Measurements from ENCODE around the gene BCLAF1.

BCLAF1 gene

DNA sequence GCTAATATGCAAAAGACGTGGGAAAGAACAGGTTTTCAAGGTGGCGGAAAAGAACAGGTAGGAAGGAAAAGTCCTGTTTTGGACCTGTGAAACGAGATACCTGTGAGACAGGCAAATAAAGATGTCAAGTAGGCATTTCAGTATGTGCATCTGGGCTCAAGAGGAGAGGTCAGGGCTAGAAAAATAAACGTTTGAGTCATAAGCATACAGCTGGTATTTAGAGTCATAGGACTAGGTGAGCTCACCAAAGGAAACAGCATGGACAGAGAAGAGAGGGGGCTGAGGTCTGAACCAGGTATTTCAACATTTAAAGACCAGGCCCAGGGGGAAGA lies 54.4 kb downstream of the BCLAF1 start:
- Histone ChIP-seq H3K4me1 (ENCODE audit: control insufficient read depth in 1 of 2, insufficient read depth in 2 of 2, low read length in 2 of 2) (no peaks in the 10 kb centered on the region), H3K79me2 (ENCODE audit: control insufficient read depth, insufficient read depth, low read length, poor library complexity) (no peaks in the 10 kb centered on the region), H3K9me3 (ENCODE audit: insufficient read depth, low read depth, low read length) (no peaks in the 10 kb centered on the region), H3K4me3 (ENCODE audit: low read depth, low read length) (no peak overlapping the region), H3K14ac (ENCODE audit: low read length) (no peak overlapping the region), H3K9ac (ENCODE audit: low read length) (no peak overlapping the region), H3K23ac (ENCODE audit: low read length) (no peak overlapping the region), H2AFZ (ENCODE audit: insufficient read depth, low read length, poor library complexity) (no peak overlapping the region), H2BK120ac (ENCODE audit: insufficient read depth, low read length, poor library complexity) (no peak overlapping the region), H2BK12ac (ENCODE audit: low read length) (no peak overlapping the region), H4K12ac (ENCODE audit: low read depth, low read length) (no peak overlapping the region), H4K8ac (ENCODE audit: low read depth, low read length) (no peak overlapping the region), H3K18ac (ENCODE audit: low read length) (no peak overlapping the region), H3K27ac (ENCODE audit: low read depth, low read length) (no peak overlapping the region), H2AK5ac (ENCODE audit: low read length) (no peak overlapping the region), H3K4ac (ENCODE audit: low read depth, low read length) (no peak overlapping the region), H2BK5ac (ENCODE audit: low read depth, low read length, poor library complexity) (no peak overlapping the region), H3K4me2 (ENCODE audit: low read length) (no peak overlapping the region), H3K79me1 (ENCODE audit: low read length) (no peaks in the 10 kb centered on the region), H3K36me3 (ENCODE audit: control insufficient read depth in 1 of 2, insufficient read depth in 2 of 2, low read length in 2 of 2) (peaks cover 2 to 7% of the 10 kb centered on the region in 2 experiments), H3K27me3 (ENCODE audit: insufficient read depth, low read length) (no peaks in the 10 kb centered on the region), H4K91ac (ENCODE audit: low read depth, low read length) (no peak overlapping the region)
- DNase-seq: peak in 1 of 2 donors; percentile 19
- no CpG with 5 or more reads among the region's 4 CpGs for WGBS (ENCODE audit: extremely low coverage, insufficient coverage, insufficient read length)

DNA sequence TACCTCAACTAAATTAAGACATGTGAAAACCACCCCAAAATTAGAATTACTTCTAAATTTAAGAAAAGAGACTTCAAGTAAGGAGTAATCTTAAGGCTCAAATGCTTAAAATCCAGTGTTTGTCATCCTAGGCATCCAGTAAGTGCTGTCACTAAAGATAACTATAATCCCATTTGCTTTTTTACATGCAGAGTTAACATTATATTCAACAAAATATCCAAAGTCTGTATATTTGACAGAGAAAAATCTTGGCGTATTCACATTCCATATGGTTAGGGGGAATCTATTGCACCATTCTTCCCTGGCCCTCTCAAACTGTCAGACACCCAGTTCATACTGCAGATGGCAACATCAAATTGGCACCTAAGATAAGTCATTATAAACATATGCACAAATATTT lies 56.9 kb downstream of the BCLAF1 start:
- H3K4me3 ChIP-seq (ENCODE audit: low read depth, low read length): no peak overlapping the region
- no peak overlapping the region for H3K9ac ChIP-seq (ENCODE audit: low read length)
- H2AK5ac ChIP-seq (ENCODE audit: low read length): no peak overlapping the region
- no peak overlapping the region for H4K8ac ChIP-seq (ENCODE audit: low read depth, low read length)
- no peak overlapping the region for H2AFZ ChIP-seq (ENCODE audit: insufficient read depth, low read length, poor library complexity)
- no peak overlapping the region for H3K23ac ChIP-seq (ENCODE audit: low read length)
- H3K79me1 ChIP-seq (ENCODE audit: low read length): no peaks in the 10 kb centered on the region
- H3K14ac ChIP-seq (ENCODE audit: low read length): no peak overlapping the region
- H4K12ac ChIP-seq (ENCODE audit: low read depth, low read length): no peak overlapping the region
- H3K79me2 ChIP-seq (ENCODE audit: control insufficient read depth, insufficient read depth, low read length, poor library complexity): no peaks in the 10 kb centered on the region
- no CpG with 5 or more reads among the region's 1 CpG for WGBS (ENCODE audit: extremely low coverage, insufficient coverage, insufficient read length)
- peaks cover 0 to 5% of the 10 kb centered on the region in 2 experiments for H3K36me3 ChIP-seq (ENCODE audit: control insufficient read depth in 1 of 2, insufficient read depth in 2 of 2, low read length in 2 of 2)
- no peak overlapping the region for H2BK12ac ChIP-seq (ENCODE audit: low read length)
- no peaks in the 10 kb centered on the region for H3K27me3 ChIP-seq (ENCODE audit: insufficient read depth, low read length)
- no peak overlapping the region for H3K4me2 ChIP-seq (ENCODE audit: low read length)
- H4K91ac ChIP-seq (ENCODE audit: low read depth, low read length): no peak overlapping the region
- H2BK5ac ChIP-seq (ENCODE audit: low read depth, low read length, poor library complexity): no peak overlapping the region
- no peak overlapping the region for H3K27ac ChIP-seq (ENCODE audit: low read depth, low read length)
- H3K4ac ChIP-seq (ENCODE audit: low read depth, low read length): no peak overlapping the region
- no peaks in the 10 kb centered on the region for H3K9me3 ChIP-seq (ENCODE audit: insufficient read depth, low read depth, low read length)
- no peak overlapping the region for H2BK120ac ChIP-seq (ENCODE audit: insufficient read depth, low read length, poor library complexity)
- H3K4me1 ChIP-seq (ENCODE audit: control insufficient read depth in 1 of 2, insufficient read depth in 2 of 2, low read length in 2 of 2): no peaks in the 10 kb centered on the region
- no peak for DNase-seq
- no peak overlapping the region for H3K18ac ChIP-seq (ENCODE audit: low read length)

DNA sequence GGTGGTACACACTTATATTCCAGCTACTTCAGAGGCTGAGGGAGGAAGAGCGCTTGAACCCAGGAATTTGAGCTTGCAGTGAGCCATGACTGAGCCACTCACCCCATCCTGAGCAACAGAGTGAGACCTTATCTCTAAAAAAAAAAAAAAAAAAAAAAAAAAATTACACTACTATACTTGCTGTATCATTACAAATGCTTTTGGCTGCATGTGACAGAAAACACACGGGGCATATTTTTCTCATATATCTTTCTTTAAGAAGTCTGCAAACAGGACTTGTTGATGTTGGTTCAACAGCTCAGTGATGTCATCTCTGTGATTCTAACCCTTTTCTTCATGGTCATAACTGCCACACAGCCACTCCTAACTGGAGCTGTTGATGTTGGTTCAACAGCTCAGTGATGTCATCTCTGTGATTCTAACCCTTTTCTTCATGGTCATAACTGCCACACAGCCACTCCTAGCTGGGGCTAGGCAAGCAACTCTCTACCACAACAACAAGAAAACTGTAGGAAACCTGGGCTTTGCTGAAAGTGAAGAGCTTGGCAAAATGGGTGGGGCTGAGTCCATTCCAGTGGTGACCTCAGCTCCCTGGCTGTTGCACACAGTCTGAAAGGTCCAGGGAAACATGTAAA lies 59.3 kb downstream of the BCLAF1 start:
- H3K14ac ChIP-seq (ENCODE audit: low read length): no peak overlapping the region
- no peaks in the 10 kb centered on the region for H3K79me1 ChIP-seq (ENCODE audit: low read length)
- no peak overlapping the region for H3K9ac ChIP-seq (ENCODE audit: low read length)
- H3K27ac ChIP-seq (ENCODE audit: low read depth, low read length): no peak overlapping the region
- no CpG with 5 or more reads among the region's 2 CpGs for WGBS (ENCODE audit: extremely low coverage, insufficient coverage, insufficient read length)
- no peaks in the 10 kb centered on the region for H3K27me3 ChIP-seq (ENCODE audit: insufficient read depth, low read length)
- H3K23ac ChIP-seq (ENCODE audit: low read length): no peak overlapping the region
- H4K91ac ChIP-seq (ENCODE audit: low read depth, low read length): no peak overlapping the region
- H2BK120ac ChIP-seq (ENCODE audit: insufficient read depth, low read length, poor library complexity): no peak overlapping the region
- H3K18ac ChIP-seq (ENCODE audit: low read length): no peak overlapping the region
- no peak overlapping the region for H3K4me3 ChIP-seq (ENCODE audit: low read depth, low read length)
- DNase-seq: no peak
- no peak overlapping the region for H3K4ac ChIP-seq (ENCODE audit: low read depth, low read length)
- no peak overlapping the region for H2BK5ac ChIP-seq (ENCODE audit: low read depth, low read length, poor library complexity)
- H3K4me1 ChIP-seq (ENCODE audit: control insufficient read depth in 1 of 2, insufficient read depth in 2 of 2, low read length in 2 of 2): no peaks in the 10 kb centered on the region
- H4K12ac ChIP-seq (ENCODE audit: low read depth, low read length): no peak overlapping the region
- no peak overlapping the region for H3K4me2 ChIP-seq (ENCODE audit: low read length)
- H3K9me3 ChIP-seq (ENCODE audit: insufficient read depth, low read depth, low read length): peaks cover 1% of the 10 kb centered on the region
- H4K8ac ChIP-seq (ENCODE audit: low read depth, low read length): no peak overlapping the region
- H2AK5ac ChIP-seq (ENCODE audit: low read length): no peak overlapping the region
- H3K79me2 ChIP-seq (ENCODE audit: control insufficient read depth, insufficient read depth, low read length, poor library complexity): no peaks in the 10 kb centered on the region
- peaks cover 0 to 5% of the 10 kb centered on the region in 2 experiments for H3K36me3 ChIP-seq (ENCODE audit: control insufficient read depth in 1 of 2, insufficient read depth in 2 of 2, low read length in 2 of 2)
- H2BK12ac ChIP-seq (ENCODE audit: low read length): no peak overlapping the region
- H2AFZ ChIP-seq (ENCODE audit: insufficient read depth, low read length, poor library complexity): peak overlapping the region; percentile 54

DNA sequence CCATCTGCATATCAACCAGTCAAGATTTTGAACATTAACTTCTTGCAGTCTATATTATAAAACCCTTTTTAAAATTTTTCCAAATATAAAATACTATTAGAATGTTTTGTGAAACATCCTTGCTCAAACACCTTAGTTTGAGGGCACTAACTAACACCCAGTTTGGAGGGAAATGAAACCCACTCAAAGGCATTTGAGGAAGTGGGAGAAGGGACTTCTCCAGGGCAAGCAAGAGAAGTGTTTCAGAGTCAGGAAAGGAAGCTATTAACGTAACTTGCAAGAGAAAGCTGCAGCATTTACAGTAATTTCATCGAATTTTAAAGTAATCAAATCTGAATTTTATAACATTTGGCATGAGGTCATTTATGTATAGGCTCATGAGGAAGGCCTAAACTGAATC lies 60.8 kb downstream of the BCLAF1 start:
- H3K79me1 ChIP-seq (ENCODE audit: low read length): no peaks in the 10 kb centered on the region
- WGBS (ENCODE audit: extremely low coverage, insufficient coverage, insufficient read length): no CpG with 5 or more reads among the region's 2 CpGs

More for the DNA sequence above, 60.8 kb downstream of the BCLAF1 start:
- H2AK5ac ChIP-seq (ENCODE audit: low read length): no peak overlapping the region
- H3K36me3 ChIP-seq (ENCODE audit: control insufficient read depth in 1 of 2, insufficient read depth in 2 of 2, low read length in 2 of 2): peaks cover 0 to 5% of the 10 kb centered on the region in 2 experiments
- no peak overlapping the region for H3K4me2 ChIP-seq (ENCODE audit: low read length)
- no peak overlapping the region for H3K4me3 ChIP-seq (ENCODE audit: low read depth, low read length)
- no peak overlapping the region for H4K8ac ChIP-seq (ENCODE audit: low read depth, low read length)
- H3K9me3 ChIP-seq (ENCODE audit: insufficient read depth, low read depth, low read length): peaks cover 1% of the 10 kb centered on the region
- H4K91ac ChIP-seq (ENCODE audit: low read depth, low read length): no peak overlapping the region
- no peak overlapping the region for H4K12ac ChIP-seq (ENCODE audit: low read depth, low read length)
- H3K23ac ChIP-seq (ENCODE audit: low read length): no peak overlapping the region
- H3K27me3 ChIP-seq (ENCODE audit: insufficient read depth, low read length): no peaks in the 10 kb centered on the region
- no peak overlapping the region for H3K14ac ChIP-seq (ENCODE audit: low read length)
- no peak overlapping the region for H3K4ac ChIP-seq (ENCODE audit: low read depth, low read length)
- no peak overlapping the region for H2BK5ac ChIP-seq (ENCODE audit: low read depth, low read length, poor library complexity)
- no peak overlapping the region for H3K27ac ChIP-seq (ENCODE audit: low read depth, low read length)
- H2BK12ac ChIP-seq (ENCODE audit: low read length): no peak overlapping the region
- H2BK120ac ChIP-seq (ENCODE audit: insufficient read depth, low read length, poor library complexity): no peak overlapping the region
- DNase-seq: no peak
- H3K4me1 ChIP-seq (ENCODE audit: control insufficient read depth in 1 of 2, insufficient read depth in 2 of 2, low read length in 2 of 2): no peaks in the 10 kb centered on the region
- no peaks in the 10 kb centered on the region for H3K79me2 ChIP-seq (ENCODE audit: control insufficient read depth, insufficient read depth, low read length, poor library complexity)
- H2AFZ ChIP-seq (ENCODE audit: insufficient read depth, low read length, poor library complexity): no peak overlapping the region
- no peak overlapping the region for H3K9ac ChIP-seq (ENCODE audit: low read length)
- H3K18ac ChIP-seq (ENCODE audit: low read length): no peak overlapping the region
